GM21717 (cell line): Measurements from ENCODE around the gene MRPL52.
A peak's percentile ranks its signal among the peaks of the same experiment; 100 is the strongest.
"Not testable (repeated sequence)": the region's sequence is repeated elsewhere in the genome, so short reads cannot be mapped to it uniquely, and the experiment has no call there.

Source experiments
- ATAC-seq: cut with Tn5 transposase; IDR thresholded peaks from one replicate; pipeline ENCODE4 v1.9.1; 2021; ENCODE audit warnings: mild to moderate bottlenecking, moderate library complexity; ENCODE audit not compliant: unreplicated experiment

Gene MRPL52

DNA sequence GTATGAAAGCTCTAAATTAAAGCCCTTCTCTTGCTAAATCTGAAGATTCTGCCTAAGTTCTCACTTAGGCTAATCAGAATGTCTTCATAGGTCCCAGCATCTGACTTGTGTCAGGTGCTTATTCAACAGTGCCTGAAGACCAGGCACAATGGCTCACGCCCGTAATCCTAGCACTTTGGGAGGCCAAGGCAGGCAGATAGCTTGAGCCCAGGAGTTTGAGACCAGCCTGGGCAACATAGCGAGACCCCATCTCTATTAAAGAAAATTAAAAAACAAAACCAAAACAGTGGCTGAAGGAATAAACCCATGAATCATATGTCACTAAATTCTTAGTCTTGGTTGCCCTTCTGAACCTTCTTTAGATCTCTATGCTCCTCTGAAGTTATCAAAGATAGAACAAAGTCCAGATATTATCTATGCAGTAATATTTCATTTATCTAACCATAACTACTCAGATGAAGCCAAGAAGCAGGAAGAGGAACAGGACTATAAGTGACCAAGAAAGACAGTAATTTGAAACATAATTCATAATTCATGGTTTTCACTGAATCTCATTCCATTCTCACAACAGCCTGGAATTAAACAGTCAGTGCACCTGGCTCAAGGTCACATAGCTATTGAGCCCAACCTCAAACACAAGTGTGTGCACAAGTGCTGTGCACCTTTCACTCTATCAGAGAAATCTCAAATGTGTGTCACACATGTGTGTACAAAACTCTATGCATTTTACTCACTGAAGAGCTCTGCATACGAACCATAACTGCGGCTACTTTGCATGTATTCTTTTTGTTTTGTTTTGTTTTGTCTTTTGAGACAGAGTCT is 21.1 kb upstream of the MRPL52 start:
- no peak for ATAC-seq

DNA sequence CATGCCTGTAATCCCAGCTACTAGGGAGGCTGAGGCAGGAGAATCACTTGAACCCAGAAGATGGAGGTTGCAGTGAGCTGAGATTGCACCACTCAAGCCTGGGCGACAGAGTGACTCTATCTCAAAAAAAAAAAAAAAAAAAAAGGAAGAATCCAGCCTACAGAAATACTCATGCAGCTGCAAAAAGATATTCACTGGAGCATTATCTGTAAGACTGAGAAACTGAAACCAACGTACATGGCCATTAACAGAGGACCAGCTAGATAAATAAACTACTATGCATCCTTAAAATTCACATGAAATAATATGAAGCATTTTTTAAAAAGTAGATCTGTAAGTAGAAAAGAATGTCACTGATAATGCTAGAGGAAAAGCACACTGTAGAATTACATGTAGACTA is 18.0 kb upstream of the MRPL52 start:
- no peak for ATAC-seq

DNA sequence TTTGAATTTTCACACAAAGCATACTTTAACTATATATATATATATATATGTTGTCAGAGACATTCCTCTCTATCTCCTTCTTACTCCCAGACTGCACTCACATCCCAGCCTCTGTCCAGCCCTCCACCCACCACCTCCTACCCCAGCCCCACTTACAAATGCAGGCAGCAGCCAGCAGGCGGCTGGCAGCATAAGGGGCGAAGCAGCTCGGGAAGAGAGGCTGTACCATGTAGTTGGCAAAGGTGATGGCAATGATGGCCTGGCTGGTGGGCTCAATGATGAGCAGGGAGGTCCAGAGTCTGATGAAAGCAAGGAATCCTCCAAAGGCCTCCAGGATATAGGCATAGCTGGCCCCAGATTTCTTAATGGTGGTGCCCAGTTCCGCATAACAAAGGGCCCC is 16.9 kb upstream of the MRPL52 start:
- ATAC-seq: no peak

DNA sequence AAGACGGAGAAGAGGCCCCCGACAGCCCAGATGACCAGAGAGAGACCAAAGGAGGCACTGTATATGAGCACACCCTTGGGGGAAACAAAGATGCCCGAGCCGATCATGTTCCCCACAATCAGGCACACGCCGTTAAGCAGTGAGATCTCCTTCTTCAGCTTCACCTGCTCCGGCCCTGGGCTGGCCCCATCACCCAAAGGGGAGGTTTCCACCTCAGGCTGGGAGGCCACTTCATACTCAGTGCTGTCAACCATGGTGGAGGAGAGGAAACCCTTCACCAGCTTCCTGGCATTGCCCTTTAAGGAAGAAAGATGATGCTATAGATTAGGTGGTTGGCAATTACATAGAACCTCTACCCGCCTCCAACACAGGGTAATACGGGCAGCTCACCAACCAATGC is 16.5 kb upstream of the MRPL52 start:
- no peak for ATAC-seq

DNA sequence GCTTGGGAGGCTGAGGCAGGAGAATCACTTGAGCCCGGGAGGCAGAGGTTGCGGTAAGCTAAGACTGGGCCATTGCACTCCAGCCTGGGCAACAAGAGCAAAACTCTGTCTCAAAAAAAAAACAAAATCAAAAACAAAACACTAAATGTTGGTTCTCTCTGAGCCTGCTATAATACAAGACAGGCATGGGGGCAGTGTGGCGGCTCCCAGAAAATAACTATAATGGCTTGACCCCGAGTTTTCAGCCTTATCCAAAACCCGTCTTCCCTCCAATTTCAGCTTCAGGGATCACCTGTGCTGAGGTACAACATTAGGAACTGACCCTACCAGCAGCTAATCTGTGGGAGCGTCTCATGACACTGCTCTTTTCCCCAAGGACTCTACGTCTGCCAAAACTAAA is 15.3 kb upstream of the MRPL52 start:
- no peak for ATAC-seq

DNA sequence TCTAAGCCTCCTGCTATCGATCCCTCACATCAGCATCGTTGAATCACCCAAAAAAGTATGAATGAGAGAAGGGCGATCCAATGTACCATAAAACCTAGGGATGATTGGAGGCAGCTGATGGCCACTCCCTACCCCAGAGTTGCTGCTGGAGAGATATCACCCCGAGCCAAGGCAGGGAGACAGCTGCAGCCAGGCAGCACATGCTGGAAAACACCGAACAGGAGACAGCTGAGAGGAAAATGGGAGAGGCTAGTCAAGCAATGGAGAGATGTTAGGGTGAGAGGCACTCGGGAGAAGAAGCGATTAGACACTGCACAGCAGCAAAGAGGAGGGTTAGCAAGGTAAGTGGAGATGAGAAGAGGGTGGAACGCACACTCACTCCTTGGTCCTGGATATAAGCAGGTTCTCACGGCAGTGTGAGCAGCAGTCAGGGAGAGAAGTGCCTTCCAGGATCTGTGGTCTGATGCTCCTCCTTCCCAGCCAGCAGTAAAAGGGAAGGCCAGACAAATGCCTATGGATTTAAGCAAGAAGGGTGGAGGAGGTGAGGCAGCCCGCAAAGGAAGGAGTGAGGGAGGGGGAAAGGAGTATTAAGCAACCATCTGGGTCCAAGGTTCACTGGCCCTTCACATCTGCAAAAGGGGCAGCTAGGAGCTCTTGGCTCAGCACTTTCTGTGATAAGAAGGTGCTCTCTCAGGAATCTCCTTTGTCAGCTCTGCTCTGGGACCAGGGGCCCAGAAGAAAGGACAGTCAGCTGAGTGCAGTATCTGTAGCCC is 14.6 kb upstream of the MRPL52 start, which contains the start of gene SLC7A7:
TSS of gene SLC7A7 (minus strand) at position 495 of the 773 bp plus-strand sequence. CDS start 2,037 bp downstream, outside the sequence.
- no peak for ATAC-seq

DNA sequence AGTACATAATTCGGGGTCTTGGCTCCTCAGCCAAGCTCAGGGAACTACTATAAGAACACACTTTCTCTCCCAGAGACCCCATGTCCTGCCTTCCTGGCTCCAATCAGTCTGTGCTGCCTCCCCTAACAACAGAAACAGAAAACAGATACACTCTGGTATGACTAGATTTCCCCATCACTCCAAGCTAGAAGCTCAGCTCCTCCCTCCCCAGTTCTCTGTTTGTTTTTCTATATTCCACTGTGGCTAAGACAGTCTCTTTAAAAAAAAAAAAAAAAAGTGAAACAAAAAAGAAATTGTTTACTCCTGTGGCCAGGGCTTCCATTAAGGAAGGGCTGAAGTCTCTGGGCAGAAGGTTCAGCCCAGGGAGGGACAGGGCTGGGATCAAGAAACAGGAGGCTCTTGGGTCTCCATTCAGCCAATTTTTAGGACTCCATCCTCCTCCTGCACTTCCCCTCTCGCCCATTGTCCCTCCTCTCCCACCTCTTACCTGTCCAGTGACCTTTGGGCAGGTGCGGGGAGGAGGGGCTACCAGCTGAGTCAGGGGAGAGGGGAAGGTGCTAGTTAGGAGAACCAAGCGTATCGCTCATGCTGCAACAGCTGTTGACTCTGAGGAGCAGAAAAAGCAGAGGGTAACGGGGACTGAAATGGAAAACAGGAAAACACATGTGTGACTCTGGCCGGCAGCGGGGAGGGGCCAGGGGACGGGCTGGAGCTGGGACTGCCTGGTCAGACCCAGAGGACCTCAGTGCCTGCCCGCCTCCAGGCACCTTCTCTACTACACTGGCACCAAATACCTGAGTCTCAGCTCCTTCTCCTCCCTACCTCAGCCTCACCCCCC is 10.3 kb upstream of the MRPL52 start:
- ATAC-seq: peak; percentile 34

DNA sequence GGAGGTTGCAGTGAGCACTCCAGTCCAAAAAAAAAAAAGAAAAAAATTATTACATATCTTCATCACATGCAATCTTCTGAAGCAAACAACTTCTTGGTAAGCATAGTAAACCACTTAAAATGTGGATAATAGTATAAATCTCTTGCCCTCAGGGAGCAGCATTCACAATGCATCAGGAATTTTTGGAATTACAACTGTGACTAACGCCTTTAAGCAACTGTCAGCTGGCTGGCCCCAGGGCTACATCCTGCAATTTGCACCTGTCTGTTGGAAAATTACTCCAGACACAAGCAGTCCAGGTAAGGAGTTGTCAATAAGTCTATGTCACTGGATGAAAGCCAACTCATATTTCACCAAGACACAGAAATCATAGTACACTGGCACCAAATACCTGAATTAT is 9.0 kb upstream of the MRPL52 start:
- no peak for ATAC-seq

DNA sequence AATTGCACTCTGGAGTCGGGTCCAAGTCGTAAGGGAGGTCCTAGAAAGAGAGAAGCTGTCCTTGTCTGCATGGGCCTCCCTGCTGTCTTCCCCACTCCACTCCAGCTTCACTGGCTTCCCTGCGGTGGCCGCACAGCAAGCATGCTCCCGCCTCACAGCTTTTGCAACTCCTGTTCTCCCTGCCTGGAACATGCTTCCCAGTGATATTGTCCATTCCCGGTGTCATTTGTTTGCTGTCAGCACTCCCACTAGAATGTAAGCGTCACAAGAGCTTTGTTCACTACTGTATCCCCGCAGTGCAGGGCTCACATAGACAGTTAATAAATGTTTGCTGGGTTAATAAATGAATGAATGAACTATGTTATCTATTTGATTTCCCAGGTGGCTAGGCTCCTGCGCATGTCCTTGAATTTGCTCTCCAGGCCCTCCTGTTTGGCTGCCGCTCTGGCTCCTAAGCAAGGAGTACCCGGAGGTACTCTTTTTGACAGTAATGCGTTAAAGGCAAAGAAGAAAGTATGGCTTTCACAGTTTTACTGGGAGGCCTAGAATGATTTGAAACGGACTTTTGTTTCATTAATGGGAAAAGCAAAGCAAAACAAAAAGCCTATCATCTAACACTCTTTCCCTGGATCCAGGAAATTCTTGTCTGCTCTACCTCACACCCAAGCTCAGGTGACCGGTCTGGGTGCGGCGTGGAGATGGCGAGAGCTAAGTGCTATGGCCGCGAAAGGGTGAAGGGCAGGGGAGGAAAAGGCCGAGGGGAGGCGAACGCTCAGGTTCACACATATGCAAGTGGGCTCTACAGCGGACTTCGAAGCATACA is 8.3 kb upstream of the MRPL52 start:
- ATAC-seq: no peak

DNA sequence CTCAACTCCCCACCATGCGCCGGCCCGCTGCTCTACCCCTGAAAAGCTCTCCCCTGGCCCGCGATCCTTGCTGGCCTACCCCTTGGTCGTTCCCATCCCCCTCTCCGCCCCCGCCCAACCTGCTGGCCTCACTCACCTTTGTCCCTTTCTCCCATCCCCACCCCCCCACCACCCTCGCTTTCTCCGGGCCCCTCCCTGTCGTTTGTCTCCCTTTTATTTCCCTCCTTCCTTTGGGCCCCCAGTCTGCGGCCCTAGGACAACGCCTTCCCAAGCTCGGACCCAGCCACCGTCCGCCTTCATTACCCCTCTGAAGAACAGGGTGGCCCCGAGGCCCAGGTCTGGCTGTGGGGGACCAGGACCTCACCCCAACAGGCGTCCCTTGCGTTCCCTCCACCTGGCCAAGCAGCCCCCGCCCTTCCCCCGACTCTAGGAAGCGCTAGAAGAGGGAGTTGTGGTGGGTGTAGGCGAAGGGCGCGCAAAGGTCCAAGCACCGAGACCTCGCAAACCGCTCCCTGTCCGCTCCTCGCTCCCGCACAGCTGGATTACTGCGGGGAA is 7.6 kb upstream of the MRPL52 start:
- ATAC-seq: no peak

DNA sequence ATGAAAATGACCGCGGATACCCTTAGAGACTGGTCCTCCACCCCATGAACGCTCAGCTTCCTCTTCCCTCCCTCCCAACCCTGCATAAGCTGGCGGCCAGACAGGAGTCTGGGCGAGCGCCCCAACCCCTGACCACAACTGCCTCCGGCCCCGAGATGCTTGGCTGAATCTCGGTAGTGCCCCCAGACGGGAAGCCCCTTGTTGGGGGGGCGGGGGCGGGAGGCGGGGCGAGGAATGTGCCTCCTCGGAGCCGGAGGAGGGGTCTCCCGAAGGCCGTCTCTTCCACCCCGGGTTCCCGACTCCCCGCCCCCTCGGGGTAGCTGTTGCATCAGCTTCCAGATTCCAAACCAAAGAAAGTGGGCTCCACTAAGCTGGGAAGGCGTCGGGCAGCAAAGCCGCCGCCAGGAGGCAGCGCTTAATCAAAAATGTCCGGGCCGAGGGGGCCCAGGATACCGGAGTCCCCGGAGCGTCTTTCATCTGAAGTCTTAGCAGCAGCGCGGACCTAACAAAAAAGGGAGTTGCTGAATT is 7.1 kb upstream of the MRPL52 start:
- peak; percentile 28 for ATAC-seq

DNA sequence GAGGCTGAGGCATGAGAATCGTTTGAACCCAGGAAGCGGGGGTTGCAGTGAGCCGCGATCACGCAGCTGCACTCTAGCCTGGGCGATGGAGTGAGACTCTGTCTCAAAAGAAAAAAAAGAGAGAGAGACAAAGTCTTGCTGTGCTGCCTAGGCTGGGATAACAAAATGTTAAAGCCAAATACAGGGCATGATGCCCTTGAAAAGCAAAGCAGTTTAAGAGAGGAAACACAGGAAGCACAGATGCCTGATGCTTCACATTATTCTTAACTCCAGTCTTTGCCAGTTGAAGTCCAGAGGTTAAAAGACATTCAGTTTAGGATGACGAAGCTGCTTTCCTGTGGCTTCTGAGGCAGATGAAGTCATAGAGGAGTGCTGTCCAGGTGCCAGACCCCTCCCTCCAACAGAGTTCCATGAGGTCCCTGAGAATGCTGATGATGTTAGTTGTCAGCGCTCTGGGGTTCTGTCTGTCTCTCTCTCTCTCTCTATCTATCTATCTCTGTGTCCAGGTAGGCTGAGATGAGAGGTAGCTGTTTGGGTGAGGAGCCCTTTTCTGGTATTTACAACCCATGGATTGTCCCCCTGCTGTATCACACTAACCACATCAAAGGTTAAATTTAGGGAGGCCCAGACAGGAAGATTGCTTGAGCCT is 4.9 kb upstream of the MRPL52 start:
- ATAC-seq: no peak

DNA sequence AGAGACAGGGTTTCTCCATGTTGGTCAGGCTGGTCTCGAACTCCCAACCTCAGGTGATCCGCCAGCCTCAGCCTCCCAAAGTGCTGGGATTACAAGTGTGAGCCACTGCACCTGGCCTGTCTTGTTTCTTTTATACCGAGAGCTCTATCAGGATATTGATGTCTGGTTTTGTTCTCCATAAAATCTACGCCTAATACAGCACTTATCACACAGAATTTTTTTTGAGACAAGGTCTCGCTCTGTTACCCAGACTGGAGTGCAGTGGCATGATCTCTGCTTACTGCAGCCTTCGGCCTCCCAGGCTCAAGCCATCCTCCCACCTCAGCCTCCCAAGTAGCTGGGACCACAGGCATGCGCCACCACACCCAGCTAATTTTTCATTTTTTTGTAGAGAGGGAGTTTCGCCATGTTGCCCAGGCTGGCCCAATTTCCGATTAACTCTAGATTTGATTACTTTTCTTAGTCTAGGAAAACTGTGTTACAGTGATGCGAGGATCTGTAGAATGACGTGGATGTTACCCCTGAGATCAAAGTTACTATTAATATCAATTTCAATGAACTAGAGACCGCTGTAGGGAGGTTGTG is 519 bp upstream of the MRPL52 start:
- ATAC-seq: not testable (repeated sequence)

DNA sequence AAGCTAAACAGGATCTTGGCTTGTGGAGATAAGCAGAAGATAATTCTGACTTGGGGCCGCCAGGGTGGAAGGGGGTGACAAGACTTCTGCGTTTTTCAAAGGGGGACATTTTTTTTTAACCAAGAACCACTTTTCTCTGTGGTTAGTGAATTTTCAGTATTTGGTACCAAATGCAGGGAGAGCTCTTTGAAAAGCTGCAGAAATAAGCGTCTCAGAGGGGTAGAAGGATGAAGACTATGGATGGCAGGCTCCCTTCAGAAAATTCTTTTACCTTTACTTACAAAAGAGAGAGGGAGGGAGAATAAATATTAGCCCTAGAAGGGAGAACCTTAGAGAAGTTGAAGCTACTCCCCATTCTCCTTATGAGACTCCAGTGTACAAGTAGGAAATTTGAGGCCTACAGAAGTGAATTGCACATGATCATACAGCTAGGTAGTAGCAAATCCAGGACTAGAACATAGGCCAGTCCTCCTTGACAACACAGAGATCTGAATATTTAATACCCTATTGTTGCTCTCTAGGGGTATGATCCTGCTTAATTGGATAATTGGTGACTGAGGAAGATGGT is 840 bp downstream of the MRPL52 start:
- ATAC-seq: no peak

DNA sequence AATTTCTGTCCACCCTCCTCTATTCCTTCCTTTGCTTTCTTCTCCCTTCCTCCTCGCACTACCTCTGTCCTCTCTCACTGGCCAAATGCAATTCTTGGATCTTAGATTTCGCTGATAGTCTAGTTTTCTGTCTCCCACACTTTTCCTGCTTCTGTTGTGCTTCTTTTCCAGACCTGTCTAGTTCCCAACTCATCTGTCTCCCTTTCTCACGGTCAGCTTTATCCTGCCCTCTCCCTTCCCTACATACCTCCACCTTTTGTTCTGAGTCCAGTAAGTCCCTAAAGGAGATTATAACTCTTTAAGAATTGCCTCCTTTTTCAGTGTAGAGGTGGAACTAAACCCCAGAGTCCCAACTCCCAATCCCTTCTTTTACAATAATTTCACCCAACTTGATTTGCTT is 5.8 kb downstream of the MRPL52 start:
- ATAC-seq: no peak

DNA sequence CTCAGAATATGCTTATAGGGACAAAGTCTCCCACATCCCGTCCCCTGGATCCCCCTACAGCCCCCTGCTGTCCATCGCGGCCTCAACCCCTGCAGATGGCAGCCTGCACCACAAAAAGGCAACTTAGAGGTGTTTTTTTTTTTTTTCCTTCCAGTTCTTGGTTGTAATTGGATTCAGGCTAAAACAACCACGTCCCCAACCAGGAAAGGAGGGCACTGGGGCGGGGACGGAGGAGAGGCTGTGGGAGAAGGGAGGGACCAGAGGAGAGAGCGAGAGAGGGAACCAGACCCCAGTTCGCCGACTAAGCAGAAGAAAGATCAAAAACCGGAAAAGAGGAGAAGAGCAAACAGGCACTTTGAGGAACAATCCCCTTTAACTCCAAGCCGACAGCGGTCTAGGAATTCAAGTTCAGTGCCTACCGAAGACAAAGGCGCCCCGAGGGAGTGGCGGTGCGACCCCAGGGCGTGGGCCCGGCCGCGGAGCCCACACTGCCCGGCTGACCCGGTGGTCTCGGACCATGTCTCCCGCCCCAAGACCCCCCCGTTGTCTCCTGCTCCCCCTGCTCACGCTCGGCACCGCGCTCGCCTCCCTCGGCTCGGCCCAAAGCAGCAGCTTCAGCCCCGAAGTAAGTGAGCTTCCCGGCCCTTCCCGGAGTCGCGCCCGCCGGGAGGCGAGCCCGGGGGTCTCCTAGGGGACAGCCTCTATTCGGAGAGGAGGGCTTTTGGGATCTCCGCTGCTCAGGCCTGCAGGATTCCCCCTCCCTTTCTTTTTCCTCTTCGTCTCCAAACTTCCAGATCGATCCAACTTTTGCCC is 6.8 kb downstream of the MRPL52 start, which contains the start of gene MMP14:
TSS of gene MMP14 (plus strand) at position 285 of the 813 bp plus-strand sequence. CDS start at position 518, 233 bp downstream.
- no peak for ATAC-seq

DNA sequence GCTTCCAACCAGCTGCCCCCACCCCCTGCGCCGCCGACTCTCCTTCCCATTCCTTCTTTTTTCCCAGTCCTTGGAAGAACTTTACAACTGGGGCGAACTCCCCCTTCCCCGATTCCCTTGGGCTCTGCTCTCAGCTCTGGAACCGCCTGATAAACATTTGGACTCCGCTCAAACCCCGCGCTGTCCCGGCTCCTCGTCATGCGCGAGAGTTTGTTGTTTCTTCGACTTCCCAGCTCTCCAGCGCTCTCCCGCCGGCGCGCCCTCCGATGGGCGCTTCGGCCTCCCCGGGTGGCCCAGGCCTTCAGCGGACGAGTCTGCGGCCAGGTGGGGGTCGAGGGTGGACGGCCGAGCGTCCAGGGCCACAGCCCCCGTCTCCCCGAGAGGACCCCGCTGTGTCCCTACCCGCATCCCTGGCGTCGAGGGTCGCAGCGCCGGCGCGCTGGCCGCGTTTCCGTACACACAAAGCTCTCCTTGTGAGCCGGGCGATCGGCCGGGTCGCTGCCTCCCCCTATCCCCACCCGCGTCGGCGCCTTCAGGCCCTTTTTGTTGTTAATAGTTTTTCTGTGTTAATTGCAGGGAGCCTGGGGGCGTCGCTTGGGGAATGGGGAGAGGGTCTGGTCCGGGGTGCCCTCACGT is 7.5 kb downstream of the MRPL52 start:
- ATAC-seq: no peak
